Placental pericyte (primary cell): ENCODE measurements around the gene TLE6. TPM values are rescaled to one million over a fixed set of nuclear protein-coding genes. Genes with fewer than 3 reads are reported as not detected.

Experiments
- total RNA-seq: library from RNA; depleted of rRNA; stranded (reverse); fragments of >200 nt; gene quantifications from 2 replicates; pipeline ENCODE4 v1.2.3, GENCODE V29; 2012

Gene TLE6
- total RNA-seq = not detected in 2 replicates

GRCh38 chr19:2977001-2977745 is at the start of gene TLE6:
TSS of gene TLE6 (plus strand) at chr19:2977564. CDS start at chr19:2978234, 670 bp downstream.

GRCh38 chr19:2944775-2945574 is 32.4 kb upstream of the TLE6 start, which contains the start of gene ZNF77:
TSS of gene ZNF77 (minus strand) at chr19:2944971. CDS start at chr19:2944840, 131 bp downstream.

GRCh38 chr19:3029065-3029923 is 51.9 kb downstream of the TLE6 start, which contains the start of gene TLE2:
TSS of gene TLE2 (minus strand) at chr19:3029280. CDS start at chr19:3028904, 376 bp downstream.

Other genes starting within 250 kb of the TLE6 start
- 28.3 and 31.5 TPM in 2 replicates for gene SLC39A3, start 237.5 kb upstream of the TLE6 start, total RNA-seq
- 73.3 and 78.7 TPM in 2 replicates for gene SGTA, start 194.3 kb upstream of the TLE6 start, total RNA-seq
- gene THOP1, start 192.1 kb upstream of the TLE6 start, total RNA-seq = 68.3 and 170 TPM in 2 replicates
- gene ZNF554, start 157.7 kb upstream of the TLE6 start, total RNA-seq = 2.6 and 3.1 TPM in 2 replicates
- gene ZNF555, start 136.1 kb upstream of the TLE6 start, total RNA-seq = 5.7 and 10.3 TPM in 2 replicates
- 0.43 TPM in 1 of 2 replicates, not detected in the other for gene ZNF556, start 110.2 kb upstream of the TLE6 start, total RNA-seq
- gene ZNF57, start 76.6 kb upstream of the TLE6 start, total RNA-seq = 3.3 and 3.7 TPM in 2 replicates
- gene ZNF77, start 32.6 kb upstream of the TLE6 start, total RNA-seq = 3.0 and 3.1 TPM in 2 replicates
- gene TLE2, start 51.7 kb downstream of the TLE6 start, total RNA-seq = 1.0 and 1.3 TPM in 2 replicates
- gene TLE5, start 84.9 kb downstream of the TLE6 start, total RNA-seq = 263 and 307 TPM in 2 replicates
- gene GNA11, start 116.8 kb downstream of the TLE6 start, total RNA-seq = 89.5 and 120 TPM in 2 replicates
- 0.14 TPM in 1 of 2 replicates, not detected in the other for gene GNA15, start 158.5 kb downstream of the TLE6 start, total RNA-seq
- gene S1PR4, start 201.2 kb downstream of the TLE6 start, total RNA-seq = not detected in 2 replicates
- 52.1 and 103 TPM in 2 replicates for gene NCLN, start 208.4 kb downstream of the TLE6 start, total RNA-seq
- gene CELF5, start 247.1 kb downstream of the TLE6 start, total RNA-seq = 0.43 and 0.44 TPM in 2 replicates